GM18861 (cell line): ENCODE results near the gene XRCC6.
"Not testable (repeated sequence)": the region's sequence is repeated elsewhere in the genome, so short reads cannot be mapped to it uniquely, and the experiment has no call there.

Experiments used
- ATAC-seq: cut with Tn5 transposase; IDR thresholded peaks from one replicate; pipeline ENCODE4 v1.9.1; 2021; ENCODE audit not compliant: unreplicated experiment

Gene XRCC6

DNA sequence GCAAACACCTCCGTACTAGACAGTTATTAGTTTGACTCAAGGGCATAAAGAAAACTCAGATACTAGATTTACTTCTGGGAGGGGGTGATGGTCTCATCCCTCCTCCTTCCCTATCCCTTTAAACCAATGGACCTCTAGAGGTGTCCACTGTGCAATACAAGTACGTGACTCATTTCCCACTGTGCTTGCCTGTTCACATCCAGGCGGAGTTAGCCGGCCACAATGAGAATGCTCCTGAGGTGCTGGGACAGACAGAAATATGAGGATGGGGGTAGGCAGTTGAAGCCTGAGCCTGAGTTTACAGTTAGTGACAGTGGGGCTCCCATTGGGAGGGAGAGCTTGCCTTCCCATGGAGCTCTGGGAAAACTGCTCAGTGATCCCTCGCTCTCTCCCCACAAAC is 23.0 kb upstream of the XRCC6 start:
- ATAC-seq, result no peak

DNA sequence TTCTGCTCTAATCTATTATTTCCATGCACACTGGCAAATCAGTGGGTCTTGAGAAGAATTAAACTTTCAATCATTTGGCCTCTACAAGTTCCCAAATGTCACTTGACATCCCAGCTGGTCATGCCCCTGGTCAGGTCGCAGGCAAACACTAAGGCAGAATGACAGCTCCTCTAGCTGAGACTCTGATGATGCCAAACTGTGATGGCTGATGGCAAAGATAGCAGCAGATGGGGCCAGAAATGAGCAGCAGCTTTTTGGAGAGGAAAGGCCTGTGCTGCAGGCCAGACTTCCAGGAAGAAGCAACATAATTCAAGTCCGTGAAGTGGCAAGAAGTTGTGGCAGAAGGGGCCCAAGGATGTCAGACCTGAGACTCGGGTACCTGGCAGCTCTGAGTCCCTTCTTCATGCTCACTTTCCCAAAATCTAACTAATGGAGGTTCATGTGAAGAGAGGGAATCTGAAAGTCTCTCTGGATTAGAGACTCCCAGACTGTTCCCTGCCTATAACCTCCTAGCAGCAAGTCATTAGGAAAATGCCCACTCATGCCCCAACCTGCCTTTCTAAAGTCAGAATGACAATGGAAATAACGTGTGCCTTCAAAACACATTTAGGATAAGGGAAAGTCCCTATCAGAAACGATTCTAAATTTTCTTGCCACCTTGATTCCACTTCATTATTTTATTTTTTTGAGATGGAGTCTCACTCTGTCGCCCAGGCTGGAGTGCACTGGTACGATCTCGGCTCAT is 22.0 kb upstream of the XRCC6 start:
- no peak for ATAC-seq

DNA sequence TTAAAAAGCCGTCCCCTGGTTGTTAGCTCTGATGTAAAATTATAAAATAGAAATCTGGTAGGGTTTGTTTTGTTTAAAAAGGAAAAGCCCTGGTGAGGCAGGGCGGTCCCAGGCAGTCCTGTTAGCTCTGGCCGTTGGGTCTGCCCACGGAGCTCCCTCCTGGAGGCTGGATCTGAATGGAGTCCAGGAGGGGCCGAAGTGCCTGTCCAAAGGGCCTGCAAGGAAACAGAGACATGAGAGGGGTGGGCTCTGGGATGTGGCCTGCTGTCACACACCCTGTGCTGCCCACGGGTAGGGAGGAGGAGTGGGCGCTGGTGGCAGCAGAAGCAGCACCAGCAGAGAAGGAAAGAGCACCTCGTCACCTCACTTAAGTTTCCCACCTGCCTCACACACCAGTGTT is 20.1 kb upstream of the XRCC6 start:
- ATAC-seq, result no peak

DNA sequence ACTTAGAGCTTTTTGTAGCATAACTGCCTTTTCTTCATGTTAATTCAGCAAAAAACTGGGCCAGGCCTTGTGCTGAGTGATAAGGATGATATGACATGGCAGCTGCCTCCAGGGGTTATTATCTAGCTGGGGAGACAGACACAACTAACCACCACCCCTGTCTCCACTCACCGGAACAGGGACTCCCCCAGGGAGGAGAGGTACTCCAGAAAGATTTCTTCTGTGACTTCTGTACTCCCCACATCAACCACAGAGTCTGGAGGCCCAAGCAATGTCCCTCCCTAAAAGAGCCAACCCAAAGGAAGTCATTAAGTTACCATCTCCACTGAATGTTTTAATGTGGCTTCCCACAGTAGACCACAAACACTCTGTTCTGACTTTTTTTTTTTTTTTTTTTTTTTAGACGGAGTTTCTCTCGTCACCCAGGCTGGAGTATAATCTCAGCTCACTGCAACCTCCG is 17.2 kb upstream of the XRCC6 start:
- ATAC-seq, result peak; percentile 82

DNA sequence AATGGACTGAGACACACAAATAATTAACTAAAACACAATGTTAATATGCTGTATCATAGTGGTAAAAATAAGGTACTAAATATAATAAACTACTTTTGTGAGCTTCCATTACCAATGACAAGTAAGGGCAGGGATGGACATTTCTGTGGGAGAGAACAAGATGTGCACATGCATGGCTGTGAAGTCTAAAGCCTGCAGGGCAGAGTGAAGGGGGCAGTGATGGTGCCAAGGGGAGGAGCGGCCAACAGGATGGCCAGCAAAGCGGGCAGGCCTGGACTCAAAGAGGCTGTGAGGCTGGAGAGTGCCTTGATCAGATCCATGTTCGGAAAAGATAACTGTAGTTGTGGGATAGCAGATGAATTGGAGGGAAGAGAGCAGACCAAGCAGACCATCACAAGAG is 12.7 kb upstream of the XRCC6 start:
- no peak for ATAC-seq

DNA sequence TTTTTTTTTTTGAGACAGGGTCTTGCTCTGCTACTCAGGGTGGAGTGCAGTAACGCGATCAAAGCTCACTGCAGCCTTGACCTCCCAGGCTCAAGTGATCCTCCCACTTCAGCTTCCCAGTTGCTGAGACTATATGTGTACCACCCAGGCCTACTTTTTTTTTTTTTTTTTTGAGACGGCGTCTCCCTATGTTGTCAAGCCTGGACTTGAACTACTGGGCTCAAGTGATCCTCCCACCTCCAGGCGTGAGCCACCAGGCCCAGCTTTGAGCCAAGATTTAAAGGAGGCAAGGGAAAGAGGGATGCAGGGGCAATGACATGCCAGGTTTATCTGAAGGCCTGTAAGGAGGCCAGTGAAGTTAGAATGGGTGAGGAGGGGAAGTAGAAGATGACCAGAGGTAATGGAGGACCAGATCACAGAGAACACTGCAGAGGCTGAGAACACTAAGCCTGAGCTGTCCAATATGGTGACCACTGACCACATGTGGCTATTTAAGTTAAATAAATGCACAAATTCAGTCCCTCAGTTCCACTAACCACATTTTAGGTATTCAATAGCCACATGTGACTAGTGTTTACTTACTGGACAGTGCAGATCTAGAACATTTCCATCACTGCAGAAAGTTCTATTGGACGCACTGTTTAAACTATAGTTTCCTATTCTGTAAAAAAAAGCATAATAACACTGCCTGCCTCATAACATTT is 8.3 kb upstream of the XRCC6 start:
- ATAC-seq, result no peak

DNA sequence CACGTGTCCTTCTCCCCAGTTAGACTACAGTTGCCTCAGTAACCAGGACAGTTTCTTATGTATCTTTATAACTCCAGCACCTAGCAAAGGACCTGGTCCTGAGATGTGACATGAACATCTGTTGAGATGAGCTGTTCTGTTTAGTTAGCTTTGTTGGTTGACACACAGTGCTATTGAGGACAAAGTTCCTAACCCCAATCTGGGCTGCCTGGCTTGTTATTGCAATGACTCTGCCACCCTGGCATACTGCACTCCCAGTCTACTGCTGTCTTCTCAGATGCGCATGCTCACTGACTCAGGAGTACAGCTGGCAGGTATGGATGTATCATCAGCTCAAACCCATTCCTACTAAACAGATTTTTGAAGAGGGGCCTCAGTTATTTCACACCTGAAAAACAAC is 7.6 kb upstream of the XRCC6 start:
- ATAC-seq, result no peak

DNA sequence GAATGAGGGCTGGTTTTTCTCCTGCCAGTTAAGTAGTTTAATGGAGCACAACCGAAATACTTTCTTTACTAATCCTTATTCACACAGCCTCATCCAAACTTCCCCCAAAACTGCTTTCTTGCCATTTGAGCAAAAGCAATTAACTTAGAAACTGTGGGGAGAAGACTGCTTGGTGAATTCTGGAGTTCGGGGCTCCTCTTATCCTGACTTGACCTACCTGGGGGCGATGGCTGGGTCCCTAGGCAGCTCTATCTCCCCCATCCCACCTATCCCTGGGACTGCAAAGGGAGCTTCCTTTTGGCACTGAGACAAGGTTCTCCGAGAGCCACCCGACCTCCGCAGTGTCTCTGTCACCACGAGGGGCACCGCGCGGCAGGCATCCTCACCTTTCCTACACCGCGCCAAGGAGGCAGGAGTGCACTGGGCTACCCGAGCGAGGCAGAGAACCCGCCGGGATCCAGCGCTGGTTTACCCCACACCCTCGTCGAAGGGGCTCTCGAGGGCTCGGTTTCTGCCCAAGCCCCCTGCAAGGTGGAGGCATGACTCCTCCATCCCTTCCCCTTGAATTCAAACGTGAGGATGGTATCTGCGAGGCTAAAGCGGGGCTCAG is 1.0 kb upstream of the XRCC6 start:
- ATAC-seq, result peak; percentile 0

DNA sequence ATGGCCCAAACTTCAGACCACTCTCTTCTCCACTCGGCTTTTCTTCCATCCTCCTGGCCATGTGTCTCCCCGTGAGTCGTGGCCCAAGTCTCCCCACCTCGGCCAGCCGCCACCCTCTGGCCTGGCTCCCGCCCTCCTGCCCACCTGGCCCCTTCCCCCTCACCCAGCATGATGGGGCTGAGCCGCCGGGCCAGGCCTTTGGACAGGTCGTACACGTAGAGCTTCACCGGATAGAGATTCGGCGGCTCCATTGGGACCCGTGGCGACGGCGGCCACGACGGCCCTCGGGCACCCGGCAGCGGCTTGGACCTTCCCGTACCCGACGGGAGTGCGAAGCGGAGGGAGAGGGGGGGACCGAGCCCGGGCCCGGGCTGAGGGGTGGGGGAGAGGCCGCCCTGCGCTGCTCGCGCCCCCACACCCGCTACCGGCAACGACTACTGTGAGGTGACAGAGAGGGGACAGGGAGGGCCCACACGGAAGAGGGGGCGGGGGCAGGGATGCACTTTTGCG is 451 bp upstream of the XRCC6 start, which contains the start of gene DESI1:
DESI1 (minus strand) TSS at position 455 of the 510 bp plus-strand sequence; CDS start at position 251, 204 bp downstream.
- ATAC-seq, result no peak

DNA sequence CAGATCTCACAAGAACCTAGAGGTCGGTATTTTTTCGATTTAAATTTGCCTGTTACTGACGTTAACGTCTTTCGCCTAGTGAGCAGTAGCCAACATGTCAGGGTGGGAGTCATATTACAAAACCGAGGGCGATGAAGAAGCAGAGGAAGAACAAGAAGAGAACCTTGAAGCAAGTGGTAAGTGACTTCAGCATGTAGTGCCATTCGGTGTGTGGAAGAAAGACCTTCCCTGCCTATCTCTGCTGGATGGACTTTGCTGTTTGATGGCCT is 750 bp downstream of the XRCC6 start:
- no peak for ATAC-seq

DNA sequence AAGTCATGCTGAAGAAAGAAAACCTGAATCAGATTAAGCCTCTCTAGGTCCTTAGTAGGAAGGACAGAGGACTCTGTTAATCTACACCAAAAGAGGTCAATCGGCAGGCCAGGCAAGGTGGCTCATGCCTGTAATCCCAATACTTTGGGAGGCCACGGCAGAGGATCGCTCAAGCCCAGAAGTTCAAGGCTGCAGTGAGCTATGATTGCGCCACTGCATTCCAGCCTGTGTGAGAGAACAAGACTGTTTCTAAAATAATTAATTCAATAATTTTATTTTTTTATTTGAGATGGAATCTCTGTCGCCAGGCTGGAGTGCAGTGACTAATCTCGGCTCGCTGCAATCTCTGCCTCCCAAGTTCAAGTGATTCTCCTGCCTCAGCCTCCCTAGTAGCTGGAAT is 4.5 kb downstream of the XRCC6 start:
- ATAC-seq, result no peak

DNA sequence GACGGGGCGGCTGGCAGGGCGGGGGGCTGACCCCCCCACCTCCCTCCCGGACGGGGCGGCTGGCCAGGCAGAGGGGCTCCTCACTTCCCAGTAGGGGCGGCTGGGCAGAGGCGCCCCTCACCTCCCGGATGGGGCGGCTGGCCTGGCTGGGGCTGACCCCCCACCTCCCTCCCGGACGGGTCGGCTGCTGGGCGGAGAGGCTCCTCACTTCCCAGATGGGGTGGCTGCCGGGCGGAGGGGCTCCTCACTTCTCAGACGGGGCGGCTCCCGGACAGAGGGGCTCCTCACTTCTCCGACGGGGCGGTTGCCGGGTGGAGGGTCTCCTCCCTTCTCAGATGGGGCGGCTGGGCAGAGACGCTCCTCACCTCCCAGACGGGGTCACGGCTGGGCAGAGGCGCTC is 10.0 kb downstream of the XRCC6 start:
- ATAC-seq, result not testable (repeated sequence)

DNA sequence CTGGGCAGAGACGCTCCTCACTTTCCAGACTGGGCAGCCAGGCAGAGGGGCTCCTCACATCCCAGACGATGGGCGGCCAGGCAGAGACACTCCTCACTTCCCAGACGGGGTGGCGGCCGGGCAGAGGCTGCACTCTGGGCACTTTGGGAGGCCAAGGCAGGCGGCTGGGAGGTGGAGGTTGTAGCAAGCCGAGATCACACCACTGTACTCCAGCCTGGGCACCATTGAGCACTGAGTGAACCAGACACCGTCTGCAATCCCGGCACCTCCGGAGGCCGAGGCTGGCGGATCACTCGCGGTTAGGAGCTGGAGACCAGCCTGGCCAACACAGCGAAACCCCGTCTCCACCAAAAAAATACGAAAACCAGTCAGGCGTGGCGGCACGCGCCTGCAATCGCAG is 10.5 kb downstream of the XRCC6 start:
- ATAC-seq, result not testable (repeated sequence)

DNA sequence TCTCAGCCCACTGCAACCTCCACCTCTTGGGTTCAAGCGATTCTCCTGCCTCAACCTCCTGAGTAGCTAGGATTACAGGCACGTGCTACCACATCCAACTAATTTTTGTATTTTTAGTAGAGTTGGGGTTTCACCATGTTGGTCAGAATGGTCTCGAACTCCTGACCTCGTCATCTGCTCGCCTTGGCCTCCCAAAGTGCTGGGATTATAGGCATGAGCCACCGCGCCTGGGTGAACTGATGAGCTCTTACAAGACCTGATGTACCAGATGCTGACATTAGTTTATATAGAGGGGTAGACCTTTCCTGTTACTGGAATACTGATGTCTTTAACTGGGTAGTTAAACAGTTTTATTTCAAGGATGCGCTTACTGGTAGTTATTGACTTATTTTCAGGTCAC is 13.5 kb downstream of the XRCC6 start:
- ATAC-seq, result not testable (repeated sequence)

DNA sequence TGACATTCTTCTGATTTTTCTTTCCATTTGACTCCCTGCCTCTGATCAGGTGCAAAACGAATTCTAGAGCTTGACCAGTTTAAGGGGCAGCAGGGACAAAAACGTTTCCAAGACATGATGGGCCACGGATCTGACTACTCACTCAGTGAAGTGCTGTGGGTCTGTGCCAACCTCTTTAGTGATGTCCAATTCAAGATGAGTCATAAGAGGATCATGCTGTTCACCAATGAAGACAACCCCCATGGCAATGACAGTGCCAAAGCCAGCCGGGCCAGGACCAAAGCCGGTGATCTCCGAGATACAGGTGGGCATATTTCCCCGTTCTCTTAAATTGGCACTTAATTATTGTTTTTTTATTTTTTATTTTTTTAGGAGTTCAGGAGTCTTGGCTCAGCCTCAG is 15.4 kb downstream of the XRCC6 start:
- no peak for ATAC-seq

DNA sequence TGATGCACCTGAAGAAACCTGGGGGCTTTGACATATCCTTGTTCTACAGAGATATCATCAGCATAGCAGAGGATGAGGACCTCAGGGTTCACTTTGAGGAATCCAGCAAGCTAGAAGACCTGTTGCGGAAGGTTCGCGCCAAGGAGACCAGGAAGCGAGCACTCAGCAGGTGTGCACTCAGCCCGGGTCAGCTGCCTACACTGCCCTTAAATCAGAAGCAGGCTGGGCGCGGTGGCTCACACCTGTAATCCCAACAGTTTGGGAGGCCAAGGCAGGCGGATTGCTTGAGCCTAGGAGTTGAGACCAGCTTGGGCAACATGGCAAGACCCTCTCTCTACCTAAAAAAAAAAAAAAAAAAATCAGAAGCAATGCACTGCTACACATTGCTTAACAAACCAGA is 16.5 kb downstream of the XRCC6 start:
- ATAC-seq, result not testable (repeated sequence)

DNA sequence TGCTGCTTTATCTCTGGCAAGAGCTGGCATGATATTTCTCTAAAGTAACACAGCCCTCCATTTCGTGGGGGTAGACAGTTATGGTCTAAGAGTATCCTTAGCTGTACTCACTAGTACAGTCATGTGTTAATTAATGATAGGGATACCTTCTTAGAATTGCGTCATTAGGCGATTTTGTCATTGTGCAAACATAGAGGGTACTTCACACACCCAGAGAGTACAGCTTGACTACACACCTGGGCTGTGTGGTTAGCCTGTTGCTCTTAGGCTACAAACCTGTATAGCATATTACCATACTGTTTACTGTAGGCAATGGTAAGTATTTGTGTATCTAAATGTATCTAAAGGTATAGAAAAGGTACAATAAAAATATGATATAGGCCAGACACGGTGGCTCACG is 17.0 kb downstream of the XRCC6 start:
- ATAC-seq, result no peak

DNA sequence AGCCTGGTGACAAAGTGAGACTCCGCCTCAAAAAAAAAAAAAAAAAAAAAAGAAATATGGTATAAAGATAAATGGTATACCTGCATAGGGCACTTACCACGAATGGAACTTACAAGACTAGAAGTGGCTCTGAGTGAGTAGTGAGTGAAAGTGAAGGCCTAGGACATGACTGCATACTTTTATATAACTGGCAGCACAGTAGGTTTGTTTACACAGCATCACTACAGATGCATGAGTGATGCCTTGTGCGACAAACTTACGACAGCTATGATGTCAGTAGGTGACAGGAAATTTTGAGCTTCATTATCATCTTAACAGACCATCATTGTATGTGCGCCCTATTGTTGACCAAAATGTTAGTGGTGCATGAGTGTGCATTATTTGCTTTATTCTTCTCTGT is 17.7 kb downstream of the XRCC6 start:
- ATAC-seq, result no peak

DNA sequence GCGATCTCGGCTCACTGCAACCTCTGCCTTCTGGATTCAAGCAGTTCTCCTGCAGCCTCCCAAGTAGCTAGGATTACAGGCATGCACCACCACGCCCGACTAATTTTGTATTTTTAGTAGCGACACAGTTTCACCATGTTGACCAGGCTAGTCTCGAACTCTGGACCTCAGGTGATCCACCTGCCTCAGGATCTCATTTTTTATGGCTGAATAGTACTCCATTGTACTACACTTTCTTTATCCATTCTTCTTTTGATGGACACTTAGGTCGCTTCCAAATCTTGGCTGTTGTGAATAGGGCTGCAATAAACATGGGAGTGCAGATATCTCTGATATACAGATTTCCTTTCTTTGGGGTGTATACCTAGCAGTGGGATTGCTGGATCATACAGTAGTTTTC is 20.8 kb downstream of the XRCC6 start:
- ATAC-seq, result no peak

DNA sequence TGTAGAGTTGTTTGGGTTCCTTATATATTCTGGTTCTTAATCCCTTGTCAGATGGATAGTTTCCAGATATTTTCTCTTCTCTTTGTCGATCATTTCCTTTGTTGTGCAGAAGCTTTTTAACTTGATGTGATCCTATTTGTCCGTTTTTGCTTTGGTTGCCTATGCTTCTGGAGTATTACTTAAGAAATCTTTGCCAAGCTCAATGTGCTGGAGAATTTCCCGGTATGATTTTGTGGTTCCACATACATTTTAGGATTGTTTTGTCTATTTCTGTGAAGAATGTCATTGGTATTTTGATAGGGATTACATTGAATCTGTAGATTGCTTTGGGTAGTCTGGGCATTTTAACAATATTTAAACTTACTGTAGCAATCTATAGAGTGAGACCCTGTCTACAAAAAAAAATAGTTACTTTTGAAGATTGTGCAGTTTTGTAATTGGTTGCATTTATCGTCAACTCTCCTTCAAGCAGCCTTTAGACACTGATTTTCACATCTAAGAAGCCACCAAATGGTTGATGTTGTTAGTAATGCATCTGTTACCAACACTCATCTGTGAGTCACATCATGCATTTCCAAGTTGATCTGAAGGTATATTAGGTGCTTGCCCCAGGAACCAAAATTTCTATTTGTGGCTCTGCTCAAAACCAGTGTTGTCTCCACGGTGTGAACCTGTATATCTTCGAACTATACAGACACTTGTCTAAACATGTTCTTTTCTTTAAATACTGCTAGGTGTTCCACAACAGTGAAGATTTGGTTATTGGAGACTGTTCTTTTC is 21.4 kb downstream of the XRCC6 start:
- ATAC-seq, result no peak

DNA sequence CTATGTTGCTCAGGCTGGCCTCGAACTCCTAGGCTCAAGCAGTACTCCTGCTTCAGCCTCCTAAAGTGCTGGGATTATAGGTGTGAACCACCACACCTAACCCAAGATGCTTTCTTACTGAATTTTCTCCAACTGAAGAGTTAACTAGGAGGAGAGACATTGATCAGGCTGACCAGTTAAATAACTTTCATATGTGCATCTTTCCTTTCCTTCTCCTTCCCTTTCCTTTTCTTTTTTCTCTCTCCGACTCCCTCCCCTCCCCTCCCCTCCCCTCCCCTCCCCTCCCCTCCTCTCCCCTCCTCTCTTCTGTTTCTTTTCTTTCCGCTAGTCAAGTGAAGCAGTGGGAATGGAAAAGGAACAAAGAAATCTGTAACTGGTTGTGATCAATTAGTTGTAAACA is 26.7 kb downstream of the XRCC6 start:
- no peak for ATAC-seq
